ENCODE measurements around the gene KIAA1755.

Gene KIAA1755

DNA sequence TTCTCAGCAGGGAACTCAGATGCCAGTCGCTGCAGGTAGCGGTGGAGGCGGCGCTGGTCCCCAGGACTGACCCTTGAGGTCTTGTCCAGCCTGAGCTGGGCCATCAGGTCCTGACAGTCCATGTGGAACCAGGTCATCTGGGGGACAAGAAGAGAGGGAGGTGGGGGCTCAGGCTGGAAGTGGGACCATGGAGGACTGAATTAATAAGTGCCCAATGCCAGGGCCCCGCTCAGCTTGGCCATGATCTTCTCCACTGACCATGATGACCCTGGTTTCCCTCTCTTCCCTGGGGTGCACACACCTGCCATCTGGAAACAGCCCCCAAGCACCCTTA is 47.0 kb downstream of the KIAA1755 start:
- in situ Hi-C loops (cut with HindIII; ENCODE audit: low sequenced_read_pairs) = no loop called here
- no peak for DNase-seq (ENCODE audit: low read depth)
- H3K4me3 ChIP-seq (ENCODE audit: low read depth, low read length) = no peak overlapping the region
- TF ChIP-seq, protein P1, sequence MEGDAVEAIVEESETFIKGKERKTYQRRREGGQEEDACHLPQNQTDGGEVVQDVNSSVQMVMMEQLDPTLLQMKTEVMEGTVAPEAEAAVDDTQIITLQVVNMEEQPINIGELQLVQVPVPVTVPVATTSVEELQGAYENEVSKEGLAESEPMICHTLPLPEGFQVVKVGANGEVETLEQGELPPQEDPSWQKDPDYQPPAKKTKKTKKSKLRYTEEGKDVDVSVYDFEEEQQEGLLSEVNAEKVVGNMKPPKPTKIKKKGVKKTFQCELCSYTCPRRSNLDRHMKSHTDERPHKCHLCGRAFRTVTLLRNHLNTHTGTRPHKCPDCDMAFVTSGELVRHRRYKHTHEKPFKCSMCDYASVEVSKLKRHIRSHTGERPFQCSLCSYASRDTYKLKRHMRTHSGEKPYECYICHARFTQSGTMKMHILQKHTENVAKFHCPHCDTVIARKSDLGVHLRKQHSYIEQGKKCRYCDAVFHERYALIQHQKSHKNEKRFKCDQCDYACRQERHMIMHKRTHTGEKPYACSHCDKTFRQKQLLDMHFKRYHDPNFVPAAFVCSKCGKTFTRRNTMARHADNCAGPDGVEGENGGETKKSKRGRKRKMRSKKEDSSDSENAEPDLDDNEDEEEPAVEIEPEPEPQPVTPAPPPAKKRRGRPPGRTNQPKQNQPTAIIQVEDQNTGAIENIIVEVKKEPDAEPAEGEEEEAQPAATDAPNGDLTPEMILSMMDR (IDR thresholded peaks at IDR 0.05; ENCODE audit: low read depth, low read length, missing control alignments) = no peak

DNA sequence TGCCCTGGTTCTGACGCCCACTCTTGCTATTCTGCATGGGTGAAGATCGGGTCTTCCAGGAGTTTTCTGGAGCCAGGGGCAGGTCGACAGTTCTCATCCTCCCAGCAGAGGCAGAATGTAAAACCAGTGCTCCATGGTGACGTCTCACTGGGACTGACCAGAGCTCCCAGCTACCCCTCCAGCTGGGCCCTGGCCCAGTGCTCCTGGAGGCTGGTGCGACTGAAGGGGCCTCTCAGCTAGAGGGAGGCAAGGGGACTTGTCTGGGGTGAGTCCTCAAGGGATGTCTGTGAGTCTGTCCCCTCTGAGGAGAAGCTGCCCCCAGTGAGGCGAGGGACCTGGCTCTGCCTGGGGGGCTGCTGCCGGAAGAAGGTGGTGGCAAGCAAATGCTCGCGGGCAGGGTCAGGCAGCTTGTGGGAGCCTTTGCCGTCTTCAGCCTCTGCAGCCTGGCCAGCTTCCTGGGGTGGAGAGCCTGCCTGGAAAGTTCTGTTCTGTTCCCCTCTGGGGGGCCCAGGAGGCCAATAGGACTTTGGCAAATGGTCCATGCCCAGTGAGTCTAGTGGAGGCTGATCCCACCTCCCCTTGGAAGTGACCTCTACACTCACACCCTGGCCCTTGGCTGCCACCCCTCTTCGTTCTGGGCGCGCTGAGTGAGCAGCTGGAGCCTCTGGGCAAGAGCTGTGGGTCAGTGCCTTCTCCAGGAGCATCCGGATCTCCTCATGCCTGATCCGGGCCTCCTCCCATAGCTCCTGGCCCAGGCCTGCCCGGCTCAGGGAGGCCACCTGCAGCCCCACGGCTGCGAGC is 47.5 kb downstream of the KIAA1755 start:
- TF ChIP-seq, protein P1 (IDR thresholded peaks at IDR 0.05; ENCODE audit: low read depth, low read length, missing control alignments) = no peak
- H3K4me3 ChIP-seq (ENCODE audit: low read depth, low read length) = no peak overlapping the region
- no peak for DNase-seq (ENCODE audit: low read depth)
- in situ Hi-C loops (cut with HindIII; ENCODE audit: low sequenced_read_pairs) = no loop called here

DNA sequence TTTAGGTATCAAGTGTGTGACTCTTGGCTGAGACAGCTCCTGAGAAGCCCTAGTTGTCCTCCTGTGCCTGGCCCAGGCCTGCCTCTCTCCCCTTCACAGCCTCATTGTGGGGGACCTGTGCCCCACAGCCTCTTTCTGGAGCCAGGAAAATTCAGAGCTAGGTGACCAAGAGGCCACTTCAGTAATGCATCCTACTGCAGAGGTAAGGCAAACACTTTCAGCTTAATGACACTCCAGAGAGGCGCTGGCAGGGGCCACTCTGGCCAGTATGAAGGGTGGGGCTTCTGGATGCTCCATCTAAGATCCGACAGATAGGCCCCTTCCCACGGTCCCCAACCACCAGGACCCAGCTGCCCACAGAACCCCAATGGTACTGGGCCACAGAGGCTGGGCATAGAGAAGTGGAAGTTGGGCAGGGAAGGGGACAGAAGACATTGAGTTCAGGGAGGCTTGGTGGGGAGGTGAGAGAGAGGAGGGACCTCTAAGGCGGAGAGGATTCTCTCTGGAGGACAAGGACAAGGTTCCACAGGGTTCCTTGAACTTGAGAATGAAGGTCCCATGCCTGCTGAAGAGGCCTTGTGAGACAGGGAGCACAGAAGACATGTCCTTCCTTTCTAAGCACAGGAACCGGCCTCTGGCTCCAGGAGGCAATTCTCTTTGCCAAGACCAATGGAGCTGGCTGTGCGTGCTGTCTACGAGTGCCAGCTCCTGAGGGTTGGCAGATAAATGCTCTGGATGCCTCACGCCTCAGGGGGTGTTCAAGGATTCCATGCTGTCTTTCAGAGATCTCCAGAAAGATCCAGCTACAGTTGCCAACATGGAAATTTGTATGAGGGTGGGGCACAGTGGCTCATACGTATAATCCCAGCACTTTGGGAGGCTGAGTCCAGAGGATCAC is 49.1 kb downstream of the KIAA1755 start:
- TF ChIP-seq, protein P1 (IDR thresholded peaks at IDR 0.05; ENCODE audit: low read depth, low read length, missing control alignments) = no peak
- H3K4me3 ChIP-seq (ENCODE audit: low read depth, low read length) = no peak overlapping the region
- in situ Hi-C loops (cut with HindIII; ENCODE audit: low sequenced_read_pairs) = no loop called here
- DNase-seq (ENCODE audit: low read depth) = no peak

DNA sequence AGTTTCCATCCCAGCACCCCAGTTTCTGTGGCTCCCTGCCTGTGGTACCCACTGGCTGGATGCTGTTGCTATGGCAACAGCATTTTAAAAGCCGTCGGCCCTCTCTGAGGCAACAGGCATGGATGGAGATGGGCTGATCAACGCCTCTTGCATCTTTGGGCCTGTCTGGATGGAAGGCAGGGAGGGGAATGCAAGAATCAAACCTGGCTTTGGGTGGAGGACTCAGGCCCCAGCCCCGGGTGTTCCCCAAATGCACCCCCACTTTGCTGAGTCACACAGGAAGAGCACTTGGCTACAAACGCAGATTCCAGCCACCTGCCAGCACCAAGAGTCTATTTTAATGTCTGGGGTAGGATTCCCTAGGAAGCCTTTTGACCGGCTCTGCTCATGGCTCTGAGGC is 49.8 kb downstream of the KIAA1755 start:
- TF ChIP-seq, protein P1 (IDR thresholded peaks at IDR 0.05; ENCODE audit: low read depth, low read length, missing control alignments) = no peak
- in situ Hi-C loops (cut with HindIII; ENCODE audit: low sequenced_read_pairs) = no loop called here
- H3K4me3 ChIP-seq (ENCODE audit: low read depth, low read length) = no peak overlapping the region
- DNase-seq (ENCODE audit: low read depth) = no peak

DNA sequence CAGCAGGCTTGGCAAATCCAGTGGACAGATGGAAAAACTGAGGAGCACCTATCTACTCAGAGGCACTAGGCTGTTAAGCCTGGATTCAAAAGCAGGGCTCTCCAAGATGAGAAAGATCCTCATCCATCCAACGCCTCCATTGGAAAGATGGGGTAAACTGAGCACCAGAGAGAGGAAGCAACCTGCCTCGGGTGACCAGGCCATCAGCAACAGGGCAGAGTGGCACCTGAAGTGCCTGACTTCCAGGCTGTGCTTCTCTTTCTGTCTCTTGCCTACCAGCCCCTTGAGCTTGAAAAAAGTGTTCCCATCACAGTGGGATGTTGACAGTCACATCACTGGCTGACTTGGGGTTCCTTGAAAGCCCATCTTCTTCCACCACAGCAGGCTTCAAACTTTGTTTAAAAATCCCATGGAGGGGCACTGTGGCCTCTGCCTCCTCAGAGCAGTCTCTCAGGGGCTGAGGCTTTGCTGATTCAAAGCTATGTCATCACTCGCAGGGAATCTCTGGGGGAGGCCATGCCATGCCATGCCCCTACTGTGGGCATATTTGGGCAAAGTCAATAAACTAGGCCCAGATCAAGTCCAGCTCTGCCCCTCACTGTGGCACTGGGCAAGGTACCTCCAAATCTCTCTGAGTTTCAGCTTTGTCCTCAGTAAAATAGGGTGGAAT is 50.7 kb downstream of the KIAA1755 start:
- in situ Hi-C loops (cut with HindIII; ENCODE audit: low sequenced_read_pairs) = no loop called here
- no peak overlapping the region for H3K4me3 ChIP-seq (ENCODE audit: low read depth, low read length)
- no peak for DNase-seq (ENCODE audit: low read depth)
- TF ChIP-seq, protein P1 (IDR thresholded peaks at IDR 0.05; ENCODE audit: low read depth, low read length, missing control alignments) = no peak

DNA sequence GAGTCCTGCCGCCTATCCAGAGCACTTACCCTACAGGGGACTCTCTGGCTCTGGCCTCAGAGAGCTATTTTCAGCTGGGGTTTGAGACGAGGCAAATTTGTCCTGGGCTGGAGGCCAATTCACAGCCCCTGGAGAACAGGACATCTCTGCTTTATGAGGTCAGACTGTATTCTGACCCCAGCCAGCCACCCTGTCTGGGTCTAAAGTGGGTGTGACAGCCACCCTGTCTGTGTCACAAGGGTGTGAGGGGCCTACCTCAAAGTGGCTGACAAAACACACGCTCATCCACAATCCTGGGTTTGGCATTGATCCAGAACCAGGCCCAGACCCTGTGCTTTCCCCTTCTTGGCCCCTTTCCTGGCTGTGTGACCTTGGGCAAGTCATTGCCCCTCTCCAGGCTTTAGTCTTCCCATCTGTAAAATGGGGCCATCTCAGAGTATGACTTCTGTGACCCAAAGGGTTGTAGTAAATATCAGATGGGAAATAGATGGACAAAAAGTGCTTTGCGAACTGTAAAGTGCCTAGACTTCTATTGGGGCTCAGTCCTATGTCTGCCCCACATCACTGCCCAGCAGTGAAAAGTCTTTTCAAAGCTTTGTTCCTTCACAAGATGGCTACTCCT is 51.4 kb downstream of the KIAA1755 start:
- H3K4me3 ChIP-seq (ENCODE audit: low read depth, low read length) = no peak overlapping the region
- TF ChIP-seq, protein P1 (IDR thresholded peaks at IDR 0.05; ENCODE audit: low read depth, low read length, missing control alignments) = no peak
- in situ Hi-C loops (cut with HindIII; ENCODE audit: low sequenced_read_pairs) = no loop called here
- DNase-seq (ENCODE audit: low read depth) = no peak

Measured in astrocyte of the cerebellum (primary cell).